Mesenchymal stem cell (in vitro differentiated cells and primary cell): ENCODE measurements around the gene TBPL1.
"Not testable (repeated sequence)": the region's sequence is repeated elsewhere in the genome, so short reads cannot be mapped to it uniquely, and the experiment has no call there.

Experiments
- DNase-seq: peaks from one replicate; pipeline ENCODE4 v3.0.0-alpha.2; 2013
- H2AFZ ChIP-seq: one replicate; pipeline ENCODE4 v1.6.1; 2013; ENCODE audit warnings: low read depth, mild to moderate bottlenecking, control low read depth, inconsistent platforms, low read length, moderate library complexity
- H2AK5ac ChIP-seq: 2 replicates; pipeline ENCODE4 v1.6.1; 2013; ENCODE audit warnings: low read length, moderate library complexity, mild to moderate bottlenecking, inconsistent platforms; ENCODE audit not compliant: severe bottlenecking
- H2BK120ac ChIP-seq: one replicate; pipeline ENCODE4 v1.6.1; 2013; ENCODE audit warnings: low read depth, mild to moderate bottlenecking, inconsistent platforms, low read length, moderate library complexity
- H2BK12ac ChIP-seq, 2 experiments: one replicate each; pipeline ENCODE4 v1.6.1; 2013; ENCODE audit warnings: inconsistent platforms in 2 of 2, low read length in 2 of 2, mild to moderate bottlenecking in 2 of 2, moderate library complexity in 2 of 2, control low read depth in 1 of 2
- H2BK15ac ChIP-seq: one replicate; pipeline ENCODE4 v1.6.1; 2013; ENCODE audit warnings: mild to moderate bottlenecking, low read depth, inconsistent platforms; ENCODE audit not compliant: poor library complexity, severe bottlenecking
- H2BK5ac ChIP-seq: 2 replicates; pipeline ENCODE4 v1.6.1; 2013; ENCODE audit warnings: low read depth, mild to moderate bottlenecking, low read length, control low read depth, inconsistent platforms; ENCODE audit not compliant: poor library complexity, severe bottlenecking
- H3K14ac ChIP-seq, 2 experiments: one replicate each; pipeline ENCODE4 v1.6.1; 2013; ENCODE audit warnings: inconsistent platforms in 2 of 2, low read length in 2 of 2, control low read depth in 1 of 2, mild to moderate bottlenecking in 1 of 2, moderate library complexity in 1 of 2
- H3K18ac ChIP-seq, 2 experiments: one replicate each; pipeline ENCODE4 v1.6.1; 2013; ENCODE audit warnings: inconsistent platforms in 2 of 2, low read length in 2 of 2, control low read depth in 1 of 2, low read depth in 1 of 2, mild to moderate bottlenecking in 1 of 2
- H3K23ac ChIP-seq, 2 experiments: one replicate each; pipeline ENCODE4 v1.6.1; 2013; ENCODE audit warnings: inconsistent platforms in 2 of 2, low read length in 2 of 2, mild to moderate bottlenecking in 2 of 2, moderate library complexity in 2 of 2, control low read depth in 1 of 2
- H3K27ac ChIP-seq: 2 replicates; pipeline ENCODE4 v1.5.1; 2013; ENCODE audit warnings: mild to moderate bottlenecking, moderate library complexity, low read length, control low read depth, inconsistent platforms; ENCODE audit not compliant: poor library complexity, severe bottlenecking
- H3K27me3 ChIP-seq, 2 experiments: 2 replicates each; pipeline versions ENCODE4 v1.6.1 to v1.7.0; 2013; ENCODE audit warnings: low read length in 2 of 2, mild to moderate bottlenecking in 2 of 2, moderate library complexity in 2 of 2, control low read depth in 1 of 2, inconsistent platforms in 1 of 2; ENCODE audit not compliant: control insufficient read depth in 1 of 2, insufficient read depth in 1 of 2
- H3K36me3 ChIP-seq, 2 experiments: 2 replicates each; pipeline versions ENCODE4 v1.6.1 to v1.7.0; 2013; ENCODE audit warnings: low read length in 2 of 2, control low read depth in 1 of 2, inconsistent platforms in 1 of 2, low read depth in 1 of 2, mild to moderate bottlenecking in 1 of 2; ENCODE audit not compliant: insufficient read depth in 2 of 2, control insufficient read depth in 1 of 2
- H3K4ac ChIP-seq, 2 experiments: one replicate each; pipeline ENCODE4 v1.6.1; 2013; ENCODE audit warnings: inconsistent platforms in 2 of 2, low read length in 2 of 2, mild to moderate bottlenecking in 2 of 2, moderate library complexity in 2 of 2, control low read depth in 1 of 2, low read depth in 1 of 2
- H3K4me1 ChIP-seq: 2 replicates; pipeline ENCODE4 v1.6.1; 2013; ENCODE audit warnings: low read depth, low read length, control low read depth; ENCODE audit not compliant: control insufficient read depth, insufficient read depth
- H3K4me2 ChIP-seq: 2 replicates; pipeline ENCODE4 v1.6.1; 2013; ENCODE audit warnings: low read length, mild to moderate bottlenecking, inconsistent platforms; ENCODE audit not compliant: poor library complexity, severe bottlenecking
- H3K4me3 ChIP-seq, 2 experiments: 2 replicates each; pipeline versions ENCODE4 v1.5.1 to v1.7.0; 2013; ENCODE audit warnings: low read length in 2 of 2, mild to moderate bottlenecking in 2 of 2, control low read depth in 1 of 2, low read depth in 1 of 2; ENCODE audit not compliant: insufficient read depth in 1 of 2
- H3K79me1 ChIP-seq: replicated peaks from 2 replicates; pipeline ENCODE4 v1.6.1; 2013; ENCODE audit warnings: mild to moderate bottlenecking, control low read depth, low read length, inconsistent platforms; ENCODE audit not compliant: poor library complexity, severe bottlenecking
- H3K9ac ChIP-seq: 2 replicates; pipeline ENCODE4 v1.7.0; 2013; ENCODE audit warnings: mild to moderate bottlenecking, low read length, moderate library complexity
- H3K9me3 ChIP-seq: 2 replicates; pipeline ENCODE4 v1.7.0; 2013; ENCODE audit warnings: mild to moderate bottlenecking, low read length; ENCODE audit not compliant: control insufficient read depth
- H4K8ac ChIP-seq: one replicate; pipeline ENCODE4 v1.6.1; 2013; ENCODE audit warnings: inconsistent platforms, mild to moderate bottlenecking, low read length, moderate library complexity
- H4K91ac ChIP-seq: one replicate; pipeline ENCODE4 v1.6.1; 2013; ENCODE audit warnings: mild to moderate bottlenecking, low read length, inconsistent platforms
- WGBS: methylation state at CpG from one replicate; pipeline ENCODE4 v1.1.7; 2013; ENCODE audit warnings: mixed read lengths; 5-methylcytosine and 5-hydroxymethylcytosine counted together

TBPL1 gene

DNA sequence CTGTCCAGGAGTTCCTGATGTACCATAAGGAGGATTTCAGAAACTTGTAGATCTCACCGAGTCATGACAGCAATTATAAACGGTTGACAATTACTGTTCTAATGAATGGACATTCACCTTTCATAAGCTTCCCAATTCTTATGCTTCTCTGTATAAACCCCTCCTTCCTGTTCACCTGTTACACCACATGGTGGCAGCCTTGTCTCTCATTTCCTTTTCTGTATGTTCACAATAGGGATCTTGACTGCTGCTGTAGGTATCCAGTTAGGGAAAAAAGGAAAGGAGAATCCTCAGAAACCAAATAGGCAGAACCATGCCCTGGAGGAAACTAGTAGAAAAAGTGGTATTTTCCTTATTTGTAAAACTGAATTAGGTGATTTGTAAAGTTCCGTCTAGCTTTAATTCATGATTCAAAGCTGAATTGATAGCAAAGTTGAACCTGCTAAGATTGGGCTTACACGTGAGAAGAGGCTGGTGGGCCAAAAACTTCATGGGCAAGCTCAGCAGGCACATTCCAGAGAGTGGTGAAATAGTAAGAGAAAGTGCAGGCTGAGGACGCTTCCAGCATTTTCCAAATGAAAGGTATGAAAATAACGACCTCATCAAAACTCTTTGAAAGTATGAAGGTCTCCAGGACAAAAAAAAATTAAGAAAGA is 29.0 kb upstream of the TBPL1 start:
- no peak overlapping the region for H3K14ac ChIP-seq
- no peak overlapping the region for H2BK15ac ChIP-seq
- WGBS: 28% methylated on average over 5 of the region's 6 CpGs
- H3K4me1 ChIP-seq: no peaks in the 10 kb centered on the region
- no peak overlapping the region for H4K91ac ChIP-seq
- H3K18ac ChIP-seq: no peak overlapping the region
- no peak overlapping the region for H2AK5ac ChIP-seq
- peak; percentile 82 for DNase-seq
- H3K79me1 ChIP-seq: no peaks in the 10 kb centered on the region
- H2BK12ac ChIP-seq: no peak overlapping the region
- no peak overlapping the region for H3K9ac ChIP-seq
- no peaks in the 10 kb centered on the region for H3K27me3 ChIP-seq
- H3K9me3 ChIP-seq: no peaks in the 10 kb centered on the region
- H3K27ac ChIP-seq: no peak overlapping the region
- no peak overlapping the region for H3K23ac ChIP-seq
- no peak overlapping the region for H2BK120ac ChIP-seq
- H2BK5ac ChIP-seq: no peak overlapping the region
- H3K4ac ChIP-seq: no peak overlapping the region
- H2AFZ ChIP-seq: no peak overlapping the region
- H4K8ac ChIP-seq: no peak overlapping the region
- H3K36me3 ChIP-seq: no peaks in the 10 kb centered on the region
- no peak overlapping the region for H3K4me2 ChIP-seq
- H3K4me3 ChIP-seq: no peak overlapping the region

- H3K23ac ChIP-seq, H3K14ac ChIP-seq, H3K4ac ChIP-seq, H3K4me3 ChIP-seq, H3K9me3 ChIP-seq, H3K27me3 ChIP-seq, H4K91ac ChIP-seq, H3K27ac ChIP-seq, H3K18ac ChIP-seq, H2AK5ac ChIP-seq, H4K8ac ChIP-seq, H3K9ac ChIP-seq, H2AFZ ChIP-seq, H2BK15ac ChIP-seq, H3K79me1 ChIP-seq, DNase-seq, H2BK5ac ChIP-seq, H2BK12ac ChIP-seq, H3K36me3 ChIP-seq, H2BK120ac ChIP-seq, H3K4me1 ChIP-seq, H3K4me2 ChIP-seq: not testable (repeated sequence)
- WGBS: 74% methylated on average over 6 of the region's 6 CpGs
Measured at GRCh38 chr6:133931221-133931620, 21.8 kb upstream of the TBPL1 start.

DNA sequence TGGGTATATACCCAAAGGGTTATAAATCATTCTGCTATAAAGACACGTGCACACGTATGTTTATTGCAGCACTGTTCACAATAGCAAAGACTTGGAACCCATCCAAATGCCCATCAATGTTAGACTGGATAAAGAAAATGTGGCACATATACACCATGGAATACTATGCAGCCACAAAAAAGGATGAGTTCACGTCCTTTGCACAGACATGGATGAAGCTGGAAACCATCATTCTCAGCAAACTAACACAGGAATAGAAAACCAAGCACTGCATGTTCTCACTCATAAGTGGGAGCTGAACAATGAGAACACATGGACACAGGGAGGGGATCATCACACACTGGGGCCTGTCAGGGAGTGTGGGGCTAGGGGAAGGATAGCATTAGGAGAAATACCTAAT is 16.7 kb upstream of the TBPL1 start:
- H3K9me3 ChIP-seq, H3K18ac ChIP-seq, H3K4me2 ChIP-seq, H2BK120ac ChIP-seq, H3K4me3 ChIP-seq, H2BK15ac ChIP-seq, H2AFZ ChIP-seq, H3K4me1 ChIP-seq, H2BK5ac ChIP-seq, H2AK5ac ChIP-seq, H3K14ac ChIP-seq, H4K91ac ChIP-seq, H3K36me3 ChIP-seq, H3K27ac ChIP-seq, H3K4ac ChIP-seq, H3K23ac ChIP-seq, DNase-seq, H3K79me1 ChIP-seq, H3K27me3 ChIP-seq, H3K9ac ChIP-seq, H4K8ac ChIP-seq, H2BK12ac ChIP-seq: not testable (repeated sequence)
- 78% methylated on average over 2 of the region's 3 CpGs for WGBS

DNA sequence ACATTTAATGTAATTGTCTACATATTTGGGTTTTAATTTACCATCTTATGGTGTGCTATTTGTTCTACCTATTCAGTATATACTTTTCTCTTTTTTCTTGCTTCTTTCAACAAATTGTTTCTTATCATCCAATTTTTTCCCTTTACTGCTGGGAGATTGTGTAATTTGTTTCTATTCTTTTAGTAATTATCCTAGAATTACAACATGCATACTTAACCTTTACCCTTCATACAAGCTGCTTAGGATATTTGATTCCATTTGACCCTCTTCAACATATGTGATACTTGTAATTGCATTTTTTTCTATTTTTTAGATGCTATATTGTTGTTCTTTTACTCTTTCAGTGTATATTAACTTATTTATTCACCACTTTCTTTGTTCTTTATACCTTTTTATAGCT is 15.1 kb upstream of the TBPL1 start:
- no peak overlapping the region for H4K8ac ChIP-seq
- no peaks in the 10 kb centered on the region for H3K27me3 ChIP-seq
- H3K4me2 ChIP-seq: no peak overlapping the region
- H3K4me1 ChIP-seq: no peaks in the 10 kb centered on the region
- H2BK120ac ChIP-seq: no peak overlapping the region
- H4K91ac ChIP-seq: no peak overlapping the region
- no peak overlapping the region for H3K14ac ChIP-seq
- H2AFZ ChIP-seq: no peak overlapping the region
- peaks cover 6% of the 10 kb centered on the region for H3K9me3 ChIP-seq
- no peak overlapping the region for H2BK12ac ChIP-seq
- H3K79me1 ChIP-seq: no peaks in the 10 kb centered on the region
- no peak overlapping the region for H3K9ac ChIP-seq
- no peak overlapping the region for H2BK15ac ChIP-seq
- no peak overlapping the region for H3K18ac ChIP-seq
- no peak overlapping the region for H3K23ac ChIP-seq
- H3K4ac ChIP-seq: no peak overlapping the region
- no peak overlapping the region for H2BK5ac ChIP-seq
- no peak overlapping the region for H2AK5ac ChIP-seq
- H3K36me3 ChIP-seq: no peaks in the 10 kb centered on the region
- H3K27ac ChIP-seq: no peak overlapping the region
- no peak for DNase-seq
- H3K4me3 ChIP-seq: no peak overlapping the region
